ENCODE data around the gene FAM13C.

DNA sequence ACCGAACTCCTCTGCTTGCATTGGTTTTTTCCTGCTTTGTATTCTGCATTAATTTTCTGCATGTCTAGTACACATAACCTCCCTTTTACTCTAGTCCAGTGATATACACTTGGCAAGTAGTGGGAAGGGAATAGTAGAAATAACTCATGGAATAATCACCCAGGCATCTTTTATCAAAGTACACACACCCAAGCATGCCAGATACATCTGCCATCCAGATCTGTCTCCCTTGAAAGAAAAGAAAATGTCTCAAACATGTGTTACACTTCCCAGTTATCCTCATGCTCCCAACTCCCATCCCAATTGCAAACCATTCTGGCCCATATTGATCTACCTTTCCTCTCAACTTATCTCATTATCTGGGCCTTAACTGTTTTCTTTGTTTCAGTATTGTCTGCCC is 106.9 kb downstream of the FAM13C start:
- TF ChIP-seq CTCF (IDR thresholded peaks at IDR 0.05 in 8 of 11, conservative IDR thresholded peaks at IDR 0.05 in 3 of 11) = no peak
- TF ChIP-seq POLR2A (IDR thresholded peaks at IDR 0.05) = no peak
- TF ChIP-seq POLR2AphosphoS5 (IDR thresholded peaks at IDR 0.05) = no peak

All from spleen (tissue), 7 donors.